Liver (tissue), 9 donors: ENCODE results near the gene AKR1B15. TPM values are rescaled to one million over a fixed set of nuclear protein-coding genes. Genes with fewer than 3 reads are reported as not detected.
"Not testable (repeated sequence)": the region's sequence is repeated elsewhere in the genome, so short reads cannot be mapped to it uniquely, and the experiment has no call there.

ENCODE experiments used
- DNase-seq: peaks from one replicate; pipeline ENCODE4 v3.0.0-alpha.2; 2017; ENCODE audit warnings: low spot score
- H3K27ac ChIP-seq, 2 donors: one replicate each; pipeline ENCODE4 v1.7.0; 2013; ENCODE audit warnings: inconsistent platforms in 2 of 2, low read length in 2 of 2, control low read depth in 1 of 2, low read depth in 1 of 2, mild to moderate bottlenecking in 1 of 2
- H3K27me3 ChIP-seq, 4 donors: one replicate each; pipeline versions ENCODE4 v1.6.1 to v1.7.0; 2013; ENCODE audit warnings: low read length in 3 of 4, inconsistent platforms in 1 of 4, mild to moderate bottlenecking in 1 of 4, moderate library complexity in 1 of 4; ENCODE audit not compliant: control insufficient read depth in 4 of 4, insufficient read depth in 4 of 4
- H3K36me3 ChIP-seq, 4 donors: one replicate each; pipeline versions ENCODE4 v1.6.1 to v1.7.0; 2013; ENCODE audit warnings: low read length in 3 of 4, mild to moderate bottlenecking in 3 of 4, low read depth in 1 of 4, moderate library complexity in 1 of 4; ENCODE audit not compliant: control insufficient read depth in 4 of 4, insufficient read depth in 3 of 4
- H3K4me1 ChIP-seq, 4 donors: one replicate each; pipeline versions ENCODE4 v1.6.1 to v1.7.0; 2013; ENCODE audit warnings: low read length in 3 of 4, mild to moderate bottlenecking in 3 of 4, moderate library complexity in 1 of 4; ENCODE audit not compliant: control insufficient read depth in 4 of 4, insufficient read depth in 4 of 4
- H3K4me3 ChIP-seq, 3 donors: one replicate each; pipeline versions ENCODE4 v1.6.1 to v1.7.0; 2013; ENCODE audit warnings: low read length in 3 of 3, control low read depth in 1 of 3, low read depth in 1 of 3, mild to moderate bottlenecking in 1 of 3
- H3K9ac ChIP-seq, 2 donors: one replicate each; pipeline ENCODE4 v1.7.0; 2013; ENCODE audit warnings: low read length in 2 of 2, mild to moderate bottlenecking in 2 of 2, moderate library complexity in 2 of 2, control low read depth in 1 of 2, low read depth in 1 of 2
- H3K9me3 ChIP-seq, 4 donors: one replicate each; pipeline versions ENCODE4 v1.6.1 to v1.7.0; 2013; ENCODE audit warnings: low read length in 3 of 4; ENCODE audit not compliant: control insufficient read depth in 4 of 4
- EGR1 ChIP-seq, 2 donors: IDR thresholded peaks; 2 replicates each; pipeline ENCODE4 v1.6.1; 2016 to 2018; ENCODE audit warnings: antibody characterized with exemption in 2 of 2, low read depth in 2 of 2
- FOXA1 ChIP-seq: IDR thresholded peaks from 2 replicates; pipeline ENCODE4 v1.6.1; 2016; ENCODE audit warnings: antibody characterized with exemption
- GABPA ChIP-seq, 2 donors: IDR thresholded peaks in 1 of 2; conservative IDR thresholded peaks in 1 of 2; 2 replicates each; pipeline ENCODE4 v1.6.1; 2016; ENCODE audit warnings: antibody characterized with exemption in 2 of 2, mild to moderate bottlenecking in 1 of 2, moderate library complexity in 1 of 2
- HNF4A ChIP-seq, 2 donors: conservative IDR thresholded peaks; 2 replicates each; pipeline ENCODE4 v1.6.1; 2016; ENCODE audit warnings: antibody characterized with exemption in 2 of 2, mild to moderate bottlenecking in 2 of 2
- HNF4G ChIP-seq: IDR thresholded peaks from 2 replicates; pipeline ENCODE4 v1.6.1; 2016; ENCODE audit warnings: antibody characterized with exemption
- JUND ChIP-seq, 2 donors: IDR thresholded peaks; 2 replicates each; pipeline ENCODE4 v1.6.1; 2016; ENCODE audit warnings: antibody characterized with exemption in 2 of 2
- RAD21 ChIP-seq, 2 donors: IDR thresholded peaks; 2 replicates each; pipeline ENCODE4 v1.6.1; 2016; ENCODE audit warnings: antibody characterized with exemption in 2 of 2, mild to moderate bottlenecking in 2 of 2
- SP1 ChIP-seq: IDR thresholded peaks from 2 replicates; pipeline ENCODE4 v1.6.1; 2018; ENCODE audit warnings: antibody characterized with exemption, mild to moderate bottlenecking
- TAF1 ChIP-seq: conservative IDR thresholded peaks from 2 replicates; pipeline ENCODE4 v1.6.1; 2016; ENCODE audit warnings: antibody characterized with exemption, mild to moderate bottlenecking
- YY1 ChIP-seq: IDR thresholded peaks from 2 replicates; pipeline ENCODE4 v1.6.1; 2016; ENCODE audit warnings: antibody characterized with exemption, mild to moderate bottlenecking
- WGBS: extraction: QIAGEN DNeasy Blood & Tissue Kit; methylation state at CpG from one replicate; pipeline ENCODE4 v1.1.7; 2013; 5-methylcytosine and 5-hydroxymethylcytosine counted together
- polyA plus RNA-seq, 2 donors: library from polyadenylated mRNA; stranded (reverse) in 1 of 2; unstranded in 1 of 2; fragments of 200-250 nt in 1 of 2; fragments of >200 nt in 1 of 2; fragmentation: Nextera tagmentation in 1 of 2; extraction: Ambion mirVana in 1 of 2; gene quantifications; one replicate each; pipeline versions ENCODE4 v1.2.1 to v1.2.3, GENCODE V29; 2013 to 2015
- total RNA-seq, 2 donors: library from RNA; depleted of rRNA; stranded (reverse); fragments of >200 nt; gene quantifications; one replicate each; pipeline ENCODE4 v1.2.3, GENCODE V29; 2014
- TF ChIP-seq, protein P1 (sequence below): IDR thresholded peaks from 2 replicates; pipeline ENCODE4 v1.6.1; 2016; ENCODE audit warnings: antibody characterized with exemption
- TF ChIP-seq, protein P2 (sequence below): IDR thresholded peaks from 2 replicates; pipeline ENCODE4 v1.6.1; 2016; ENCODE audit warnings: antibody characterized with exemption, mild to moderate bottlenecking
- TF ChIP-seq, protein P3 (sequence below): IDR thresholded peaks from 2 replicates; pipeline ENCODE4 v1.6.1; 2016; ENCODE audit warnings: antibody characterized with exemption
- TF ChIP-seq, protein P4 (sequence below): IDR thresholded peaks from 2 replicates; pipeline ENCODE4 v1.6.1; 2016; ENCODE audit warnings: antibody characterized with exemption
- donor health status: healthy.
- donor health status: healthy.
- donor health status: healthy.
- donor health status: healthy.
- donor health status: healthy.

The AKR1B15 gene
- total and polyA plus RNA-seq, 4 donors, result 0.12 TPM; not detected in 3

DNA sequence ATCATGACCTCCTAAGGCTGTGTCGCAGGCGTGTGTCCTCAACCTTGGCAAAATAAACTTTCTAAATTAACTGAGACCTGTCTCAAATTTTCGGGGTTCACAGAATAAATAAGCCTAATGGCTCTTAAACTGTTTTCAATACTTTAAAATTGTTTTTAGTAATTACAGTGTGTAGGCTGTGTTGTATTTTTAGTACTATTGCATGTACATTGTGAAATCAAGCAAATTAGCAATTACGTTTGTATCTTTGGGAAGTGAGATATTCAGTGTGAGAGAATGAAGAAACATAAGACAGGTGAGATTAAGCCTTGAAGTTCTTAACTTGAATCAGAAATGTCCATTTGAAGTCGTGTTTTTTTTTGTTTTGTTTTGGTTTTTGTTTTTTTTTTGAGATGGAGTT lies 26.3 kb upstream of the AKR1B15 start:
- Histone ChIP-seq H3K9me3 (no peaks in the 10 kb centered on the region), H3K36me3 (no peaks in the 10 kb centered on the region), H3K9ac (no peak overlapping the region), H3K27ac (no peak overlapping the region), H3K4me3 (no peak overlapping the region), H3K4me1 (no peaks in the 10 kb centered on the region), H3K27me3 (no peaks in the 10 kb centered on the region)
- TF ChIP-seq, protein P1, sequence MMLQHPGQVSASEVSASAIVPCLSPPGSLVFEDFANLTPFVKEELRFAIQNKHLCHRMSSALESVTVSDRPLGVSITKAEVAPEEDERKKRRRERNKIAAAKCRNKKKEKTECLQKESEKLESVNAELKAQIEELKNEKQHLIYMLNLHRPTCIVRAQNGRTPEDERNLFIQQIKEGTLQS, result no peak
- no peak for TF ChIP-seq TAF1
- no peak for TF ChIP-seq FOXA1
- no peak for TF ChIP-seq EGR1 (IDR thresholded peaks at IDR 0.05; ENCODE audit: low read depth in 2 of 2)
- no peak for TF ChIP-seq HNF4G
- TF ChIP-seq, protein P2, sequence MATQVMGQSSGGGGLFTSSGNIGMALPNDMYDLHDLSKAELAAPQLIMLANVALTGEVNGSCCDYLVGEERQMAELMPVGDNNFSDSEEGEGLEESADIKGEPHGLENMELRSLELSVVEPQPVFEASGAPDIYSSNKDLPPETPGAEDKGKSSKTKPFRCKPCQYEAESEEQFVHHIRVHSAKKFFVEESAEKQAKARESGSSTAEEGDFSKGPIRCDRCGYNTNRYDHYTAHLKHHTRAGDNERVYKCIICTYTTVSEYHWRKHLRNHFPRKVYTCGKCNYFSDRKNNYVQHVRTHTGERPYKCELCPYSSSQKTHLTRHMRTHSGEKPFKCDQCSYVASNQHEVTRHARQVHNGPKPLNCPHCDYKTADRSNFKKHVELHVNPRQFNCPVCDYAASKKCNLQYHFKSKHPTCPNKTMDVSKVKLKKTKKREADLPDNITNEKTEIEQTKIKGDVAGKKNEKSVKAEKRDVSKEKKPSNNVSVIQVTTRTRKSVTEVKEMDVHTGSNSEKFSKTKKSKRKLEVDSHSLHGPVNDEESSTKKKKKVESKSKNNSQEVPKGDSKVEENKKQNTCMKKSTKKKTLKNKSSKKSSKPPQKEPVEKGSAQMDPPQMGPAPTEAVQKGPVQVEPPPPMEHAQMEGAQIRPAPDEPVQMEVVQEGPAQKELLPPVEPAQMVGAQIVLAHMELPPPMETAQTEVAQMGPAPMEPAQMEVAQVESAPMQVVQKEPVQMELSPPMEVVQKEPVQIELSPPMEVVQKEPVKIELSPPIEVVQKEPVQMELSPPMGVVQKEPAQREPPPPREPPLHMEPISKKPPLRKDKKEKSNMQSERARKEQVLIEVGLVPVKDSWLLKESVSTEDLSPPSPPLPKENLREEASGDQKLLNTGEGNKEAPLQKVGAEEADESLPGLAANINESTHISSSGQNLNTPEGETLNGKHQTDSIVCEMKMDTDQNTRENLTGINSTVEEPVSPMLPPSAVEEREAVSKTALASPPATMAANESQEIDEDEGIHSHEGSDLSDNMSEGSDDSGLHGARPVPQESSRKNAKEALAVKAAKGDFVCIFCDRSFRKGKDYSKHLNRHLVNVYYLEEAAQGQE, result no peak
- no peak for TF ChIP-seq RAD21 (IDR thresholded peaks at IDR 0.05)
- TF ChIP-seq GABPA (IDR thresholded peaks at IDR 0.05 in 1 of 2, conservative IDR thresholded peaks at IDR 0.05 in 1 of 2), result no peak
- TF ChIP-seq SP1, result no peak
- TF ChIP-seq, protein P3, sequence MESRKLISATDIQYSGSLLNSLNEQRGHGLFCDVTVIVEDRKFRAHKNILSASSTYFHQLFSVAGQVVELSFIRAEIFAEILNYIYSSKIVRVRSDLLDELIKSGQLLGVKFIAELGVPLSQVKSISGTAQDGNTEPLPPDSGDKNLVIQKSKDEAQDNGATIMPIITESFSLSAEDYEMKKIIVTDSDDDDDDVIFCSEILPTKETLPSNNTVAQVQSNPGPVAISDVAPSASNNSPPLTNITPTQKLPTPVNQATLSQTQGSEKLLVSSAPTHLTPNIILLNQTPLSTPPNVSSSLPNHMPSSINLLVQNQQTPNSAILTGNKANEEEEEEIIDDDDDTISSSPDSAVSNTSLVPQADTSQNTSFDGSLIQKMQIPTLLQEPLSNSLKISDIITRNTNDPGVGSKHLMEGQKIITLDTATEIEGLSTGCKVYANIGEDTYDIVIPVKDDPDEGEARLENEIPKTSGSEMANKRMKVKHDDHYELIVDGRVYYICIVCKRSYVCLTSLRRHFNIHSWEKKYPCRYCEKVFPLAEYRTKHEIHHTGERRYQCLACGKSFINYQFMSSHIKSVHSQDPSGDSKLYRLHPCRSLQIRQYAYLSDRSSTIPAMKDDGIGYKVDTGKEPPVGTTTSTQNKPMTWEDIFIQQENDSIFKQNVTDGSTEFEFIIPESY, result no peak
- no peak for TF ChIP-seq JUND (IDR thresholded peaks at IDR 0.05)
- no peak for TF ChIP-seq YY1
- TF ChIP-seq HNF4A (conservative IDR thresholded peaks at IDR 0.05), result no peak
- TF ChIP-seq, protein P4, sequence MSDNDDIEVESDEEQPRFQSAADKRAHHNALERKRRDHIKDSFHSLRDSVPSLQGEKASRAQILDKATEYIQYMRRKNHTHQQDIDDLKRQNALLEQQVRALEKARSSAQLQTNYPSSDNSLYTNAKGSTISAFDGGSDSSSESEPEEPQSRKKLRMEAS, result no peak
- no peak for DNase-seq
- WGBS, result 79% methylated on average over 5 of the region's 5 CpGs

DNA sequence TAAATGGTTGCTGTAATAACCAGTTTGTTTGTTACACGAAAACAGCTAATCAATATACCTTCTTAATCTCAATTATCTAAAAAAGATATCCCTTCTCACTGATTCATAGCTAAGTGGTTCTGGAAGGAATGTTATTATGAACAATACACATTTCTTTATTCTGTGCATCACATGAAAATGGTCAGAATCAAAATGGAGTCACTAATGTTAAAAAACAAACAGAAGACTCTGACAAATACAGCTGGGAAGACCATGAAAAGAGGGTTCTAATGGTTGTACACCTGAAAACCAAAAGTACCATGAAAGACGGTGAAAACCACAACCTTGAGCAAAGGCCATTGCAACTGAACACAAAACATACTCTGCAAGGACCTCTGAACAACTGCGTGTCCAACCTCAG lies 23.5 kb upstream of the AKR1B15 start:
- H3K27ac ChIP-seq, H3K27me3 ChIP-seq, H3K9me3 ChIP-seq, H3K4me1 ChIP-seq, H3K4me3 ChIP-seq, H3K9ac ChIP-seq, H3K36me3 ChIP-seq, DNase-seq: not testable (repeated sequence)
- 86% methylated on average over 3 of the region's 3 CpGs for WGBS

DNA sequence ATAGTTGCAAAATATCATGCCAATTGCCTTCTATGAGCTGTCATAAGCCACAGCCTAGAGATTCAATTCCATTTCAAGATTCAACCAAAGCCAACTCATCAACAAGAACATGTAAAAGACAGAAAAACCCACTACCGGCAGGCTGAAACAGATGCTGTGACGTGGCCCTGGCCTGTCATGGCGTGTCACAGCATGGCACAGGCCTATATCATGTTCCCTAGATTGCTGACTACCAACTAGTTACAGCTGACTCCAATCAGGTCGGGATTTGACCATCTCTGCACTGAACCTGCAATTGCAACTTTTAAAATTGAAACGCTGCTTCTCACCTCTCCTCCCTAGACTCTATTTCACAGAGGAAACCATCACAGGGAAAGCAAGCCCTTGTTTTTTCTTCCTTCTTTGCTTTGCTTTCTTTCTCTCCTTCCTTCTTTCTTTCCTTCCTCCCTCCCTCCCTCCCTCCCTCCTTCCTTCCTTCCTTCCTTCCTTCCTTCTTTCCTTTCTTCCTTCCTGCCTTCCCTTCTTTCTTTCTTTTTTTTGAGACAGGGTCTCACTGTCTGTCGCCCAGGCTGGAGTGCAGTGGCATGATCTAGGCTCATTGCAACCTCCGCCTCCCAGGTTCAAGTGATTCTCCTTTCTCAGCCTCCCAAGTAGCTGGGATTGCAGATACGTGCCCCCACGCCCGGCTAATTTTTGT lies 22.2 kb upstream of the AKR1B15 start:
- not testable (repeated sequence) for H3K4me3 ChIP-seq, H3K27me3 ChIP-seq, DNase-seq, H3K27ac ChIP-seq, H3K9me3 ChIP-seq, H3K9ac ChIP-seq, H3K36me3 ChIP-seq, H3K4me1 ChIP-seq
- WGBS, result 91% methylated on average over 10 of the region's 10 CpGs
